H9 (cell line): ENCODE results near the gene RPL5. TPM values are rescaled to one million over a fixed set of nuclear protein-coding genes. Genes with fewer than 3 reads are reported as not detected.

Experiments
- DNase-seq: peaks from one replicate; pipeline ENCODE4 v3.0.0-alpha.2; 2017
- H2AFZ ChIP-seq: one replicate; pipeline ENCODE4 v1.6.1; 2013; ENCODE audit warnings: mild to moderate bottlenecking, low read length, control low read depth, moderate library complexity
- H2AK5ac ChIP-seq: 2 replicates; pipeline ENCODE4 v1.6.1; 2013; ENCODE audit warnings: low read length, control low read depth, mixed read lengths; ENCODE audit not compliant: insufficient read length
- H2BK120ac ChIP-seq: one replicate; pipeline ENCODE4 v1.6.1; 2013; ENCODE audit warnings: low read depth, mild to moderate bottlenecking, low read length, control low read depth, inconsistent platforms; ENCODE audit not compliant: poor library complexity, severe bottlenecking
- H2BK12ac ChIP-seq: 2 replicates; pipeline ENCODE4 v1.6.1; 2013; ENCODE audit warnings: low read length, control low read depth, mixed read lengths, low read depth; ENCODE audit not compliant: insufficient read length
- H2BK15ac ChIP-seq: 2 replicates; pipeline ENCODE4 v1.6.1; 2013; ENCODE audit warnings: low read depth, low read length, control low read depth
- H2BK20ac ChIP-seq: one replicate; pipeline ENCODE4 v1.6.1; 2013; ENCODE audit warnings: low read depth, mild to moderate bottlenecking, low read length, control low read depth, inconsistent platforms; ENCODE audit not compliant: poor library complexity, severe bottlenecking
- H2BK5ac ChIP-seq: 2 replicates; pipeline ENCODE4 v1.6.1; 2013; ENCODE audit warnings: low read length, control low read depth, mixed read lengths; ENCODE audit not compliant: insufficient read length
- H3K14ac ChIP-seq: 2 replicates; pipeline ENCODE4 v1.6.1; 2013; ENCODE audit warnings: low read length, control low read depth; ENCODE audit not compliant: insufficient read depth
- H3K18ac ChIP-seq: 2 replicates; pipeline ENCODE4 v1.6.1; 2013; ENCODE audit warnings: low read depth, mild to moderate bottlenecking, mixed read lengths, low read length, control low read depth; ENCODE audit not compliant: insufficient read length
- H3K23ac ChIP-seq: 2 replicates; pipeline ENCODE4 v1.6.1; 2013; ENCODE audit warnings: low read length, control low read depth, mixed read lengths, low read depth; ENCODE audit not compliant: insufficient read length
- H3K23me2 ChIP-seq: 2 replicates; pipeline ENCODE4 v1.6.1; 2013; ENCODE audit warnings: low read depth, mild to moderate bottlenecking, mixed read lengths, low read length, control low read depth; ENCODE audit not compliant: insufficient read length, poor library complexity, severe bottlenecking
- H3K27ac ChIP-seq: 2 replicates; pipeline ENCODE4 v1.5.1; 2013; ENCODE audit warnings: low read length, control low read depth, mixed read lengths, low read depth; ENCODE audit not compliant: insufficient read length
- H3K27me3 ChIP-seq: 2 replicates; pipeline ENCODE4 v1.6.1; 2013; ENCODE audit warnings: low read length, control low read depth, inconsistent platforms; ENCODE audit not compliant: insufficient read depth
- H3K4ac ChIP-seq: 2 replicates; pipeline ENCODE4 v1.6.1; 2013; ENCODE audit warnings: low read depth, mild to moderate bottlenecking, control low read depth, inconsistent platforms, low read length, moderate library complexity
- H3K4me1 ChIP-seq: 2 replicates; pipeline ENCODE4 v1.6.1; 2013; ENCODE audit warnings: low read length, control low read depth, inconsistent platforms; ENCODE audit not compliant: insufficient read depth
- H3K4me2 ChIP-seq: 2 replicates; pipeline ENCODE4 v1.6.1; 2013; ENCODE audit warnings: low read length, control low read depth, mixed read lengths; ENCODE audit not compliant: insufficient read length, insufficient read depth
- H3K56ac ChIP-seq: 2 replicates; pipeline ENCODE4 v1.6.1; 2013; ENCODE audit warnings: low read depth, mild to moderate bottlenecking, mixed read lengths, low read length, control low read depth; ENCODE audit not compliant: insufficient read length
- H3K79me1 ChIP-seq: 2 replicates; pipeline ENCODE4 v1.6.1; 2013; ENCODE audit warnings: low read depth, mild to moderate bottlenecking, moderate library complexity, low read length, control low read depth, inconsistent platforms; ENCODE audit not compliant: insufficient read depth, poor library complexity, severe bottlenecking
- H3K79me2 ChIP-seq: 2 replicates; pipeline ENCODE4 v1.6.1; 2013; ENCODE audit warnings: low read length, control low read depth, inconsistent platforms; ENCODE audit not compliant: insufficient read depth
- H3K9ac ChIP-seq: 2 replicates; pipeline ENCODE4 v1.6.1; 2013; ENCODE audit warnings: low read length, control low read depth, mixed read lengths; ENCODE audit not compliant: insufficient read length; ENCODE audit errors: extremely low read depth
- H3K9me3 ChIP-seq: one replicate; pipeline ENCODE4 v1.6.1; 2013; ENCODE audit warnings: low read depth, low read length, inconsistent platforms; ENCODE audit not compliant: control insufficient read depth
- H3T11ph ChIP-seq: one replicate; pipeline ENCODE4 v1.6.1; 2013; ENCODE audit warnings: mild to moderate bottlenecking, low read length, control low read depth, inconsistent platforms
- H4K20me1 ChIP-seq: one replicate; pipeline ENCODE4 v1.6.1; 2013; ENCODE audit not compliant: control insufficient read depth, insufficient read length, insufficient read depth
- H4K5ac ChIP-seq: 2 replicates; pipeline ENCODE4 v1.6.1; 2013; ENCODE audit warnings: low read depth, mild to moderate bottlenecking, mixed read lengths, low read length, control low read depth; ENCODE audit not compliant: insufficient read length
- H4K8ac ChIP-seq: replicated peaks from 2 replicates; pipeline ENCODE4 v1.6.1; 2013; ENCODE audit warnings: low read length, control low read depth, mixed read lengths, low read depth; ENCODE audit not compliant: insufficient read length
- H4K91ac ChIP-seq: 2 replicates; pipeline ENCODE4 v1.6.1; 2013; ENCODE audit warnings: low read depth, mild to moderate bottlenecking, moderate library complexity, mixed read lengths, low read length, control low read depth; ENCODE audit not compliant: insufficient read length
- H3K27ac Mint-ChIP-seq, 3 experiments: 2 replicates in 2 of 3; 3 replicates in 1 of 3; pipeline ENCODE4 v1.8.0; 2020 to 2021; ENCODE audit warnings: mixed read lengths in 3 of 3, mild to moderate bottlenecking in 1 of 3, moderate library complexity in 1 of 3
- H3K27me3 Mint-ChIP-seq: 2 replicates; pipeline ENCODE4 v1.8.0; 2021; ENCODE audit warnings: low read depth, mild to moderate bottlenecking, moderate library complexity, mixed read lengths
- H3K36me3 Mint-ChIP-seq, 3 experiments: 2 replicates in 2 of 3; 3 replicates in 1 of 3; pipeline ENCODE4 v1.8.0; 2020 to 2021; ENCODE audit warnings: low read depth in 3 of 3, mixed read lengths in 3 of 3; ENCODE audit not compliant: insufficient read depth in 1 of 3
- H3K4me1 Mint-ChIP-seq, 2 experiments: 2 replicates each; pipeline ENCODE4 v1.8.0; 2020; ENCODE audit warnings: mixed read lengths in 2 of 2
- H3K4me3 Mint-ChIP-seq, 2 experiments: 2 replicates in 1 of 2; 3 replicates in 1 of 2; pipeline ENCODE4 v1.8.0; 2020 to 2021; ENCODE audit warnings: mild to moderate bottlenecking in 2 of 2, mixed read lengths in 2 of 2, moderate library complexity in 1 of 2
- H3K9me3 Mint-ChIP-seq, 2 experiments: 2 replicates in 1 of 2; 3 replicates in 1 of 2; pipeline ENCODE4 v1.8.0; 2020; ENCODE audit warnings: mild to moderate bottlenecking in 2 of 2, mixed read lengths in 2 of 2, moderate library complexity in 1 of 2
- WGBS: extraction: QIAGEN DNeasy Blood & Tissue Kit; methylation state at CpG from one replicate; pipeline ENCODE4 v1.1.7; 2013; ENCODE audit warnings: missing lambda C conversion rate, low lambda C conversion rate, mixed read lengths; ENCODE audit not compliant: insufficient read length; ENCODE audit errors: extremely low coverage; 5-methylcytosine and 5-hydroxymethylcytosine counted together
- long read RNA-seq: library from polyadenylated mRNA; unstranded; transcript quantifications from one replicate; pipeline ENCODE4 v2.0.0, GENCODE V29; 2020
- total RNA-seq: library from RNA; stranded (reverse); gene quantifications from 2 replicates; pipeline ENCODE4 v1.2.1, GENCODE V29; 2021
- TF ChIP-seq, protein P1 (sequence below): fragments of 200-600 bp; sonication (generic); conservative IDR thresholded peaks from 3 replicates; pipeline ENCODE4 v1.8.0; 2021; ENCODE audit warnings: antibody characterized with exemption, mild to moderate bottlenecking

RPL5 gene
- 1,586 and 1,608 TPM in 2 replicates for total RNA-seq
- long read RNA-seq, transcript RPL5-205 (3 exons, 1,210 nt) = minor isoform, 155 of 1,615 reads
- long read RNA-seq, transcript RPL5-210 (7 exons, 896 nt) = minor isoform, 8 of 1,615 reads
- long read RNA-seq, transcript RPL5-208 (8 exons, 1,085 nt) = major isoform, 956 of 1,615 reads
- long read RNA-seq, partial matches to known transcripts = 420 of 1,615 reads
- long read RNA-seq, other reads (novel, unspliced or antisense) = 69 of 1,615 reads

DNA sequence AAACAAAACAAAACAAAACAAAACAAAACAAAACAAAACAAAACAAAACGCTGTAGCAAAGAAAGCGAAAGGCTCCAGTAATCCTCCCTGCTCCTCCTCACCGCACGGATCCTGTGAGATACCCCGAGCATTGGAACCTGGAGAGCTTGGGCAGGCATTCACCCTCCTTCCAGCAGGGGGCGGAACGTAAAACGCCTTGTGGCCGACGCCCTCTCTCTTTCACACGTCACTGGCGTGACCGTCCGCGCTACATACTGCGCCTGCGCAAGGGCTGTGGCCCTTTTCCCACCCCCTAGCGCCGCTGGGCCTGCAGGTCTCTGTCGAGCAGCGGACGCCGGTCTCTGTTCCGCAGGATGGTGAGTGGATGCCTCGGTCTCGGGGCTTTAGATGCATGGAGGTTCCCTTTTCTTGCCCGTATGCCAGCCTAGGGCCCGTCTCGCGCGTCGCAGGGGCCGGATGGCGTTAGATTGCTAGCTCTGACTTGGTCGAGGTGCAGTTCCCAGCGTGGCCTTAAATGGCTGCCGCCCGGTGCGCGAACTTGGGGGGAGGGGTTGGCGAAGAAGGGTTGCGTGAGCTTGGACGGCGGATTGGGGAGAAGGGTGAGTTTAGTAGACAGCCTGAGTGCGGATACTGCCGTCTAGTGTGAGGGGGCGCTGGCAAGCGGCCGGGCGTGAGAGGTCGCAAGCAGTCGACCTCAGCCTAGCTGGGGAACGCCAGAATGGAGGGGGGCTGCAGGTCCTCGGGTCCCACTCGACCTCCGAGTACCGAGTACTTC is at the start of gene RPL5:
Gene RPL5 (plus strand): TSS at position 279 of the 775 bp plus-strand sequence. CDS start 75 bp downstream, at position 354.
- H2BK12ac ChIP-seq = no peak within 1 kb of the TSS
- Mint-ChIP-seq H3K36me3 (peaks cover 49 to 51% (median 51%) of the 10 kb centered on the region in 3 experiments), H3K4me1 (peaks cover 31 to 34% of the 10 kb centered on the region in 2 experiments), H3K27ac (peak within 1 kb of the TSS; percentile 99 to 100 (median 99)), H3K4me3 (peak within 1 kb of the TSS; percentile 99 to 100), H3K9me3 (peaks cover 3 to 4% of the 10 kb centered on the region in 2 experiments; a peak in 3 of 5 replicates), H3K27me3 (no peaks in the 10 kb centered on the region)
- H3K27me3 ChIP-seq = no peaks in the 10 kb centered on the region
- H3K18ac ChIP-seq = peak within 1 kb of the TSS; percentile 88
- peak within 1 kb of the TSS; percentile 12 for H2BK120ac ChIP-seq
- peak within 1 kb of the TSS; percentile 1 for H3K27ac ChIP-seq
- H3K23ac ChIP-seq = peak within 1 kb of the TSS; percentile 92
- H4K8ac ChIP-seq = no peak within 1 kb of the TSS
- peak within 1 kb of the TSS; percentile 5 for H3K56ac ChIP-seq
- TF ChIP-seq, protein P1, sequence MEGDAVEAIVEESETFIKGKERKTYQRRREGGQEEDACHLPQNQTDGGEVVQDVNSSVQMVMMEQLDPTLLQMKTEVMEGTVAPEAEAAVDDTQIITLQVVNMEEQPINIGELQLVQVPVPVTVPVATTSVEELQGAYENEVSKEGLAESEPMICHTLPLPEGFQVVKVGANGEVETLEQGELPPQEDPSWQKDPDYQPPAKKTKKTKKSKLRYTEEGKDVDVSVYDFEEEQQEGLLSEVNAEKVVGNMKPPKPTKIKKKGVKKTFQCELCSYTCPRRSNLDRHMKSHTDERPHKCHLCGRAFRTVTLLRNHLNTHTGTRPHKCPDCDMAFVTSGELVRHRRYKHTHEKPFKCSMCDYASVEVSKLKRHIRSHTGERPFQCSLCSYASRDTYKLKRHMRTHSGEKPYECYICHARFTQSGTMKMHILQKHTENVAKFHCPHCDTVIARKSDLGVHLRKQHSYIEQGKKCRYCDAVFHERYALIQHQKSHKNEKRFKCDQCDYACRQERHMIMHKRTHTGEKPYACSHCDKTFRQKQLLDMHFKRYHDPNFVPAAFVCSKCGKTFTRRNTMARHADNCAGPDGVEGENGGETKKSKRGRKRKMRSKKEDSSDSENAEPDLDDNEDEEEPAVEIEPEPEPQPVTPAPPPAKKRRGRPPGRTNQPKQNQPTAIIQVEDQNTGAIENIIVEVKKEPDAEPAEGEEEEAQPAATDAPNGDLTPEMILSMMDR = peak; percentile 94
- WGBS = no CpG with 5 or more reads among the region's 57 CpGs
- H3K4me1 ChIP-seq = no peaks in the 10 kb centered on the region; the same call in 1 of the 2 replicates
- no peaks in the 10 kb centered on the region for H3K9me3 ChIP-seq
- peak within 1 kb of the TSS; percentile 98 for H3K4me2 ChIP-seq
- H2BK5ac ChIP-seq = peak within 1 kb of the TSS; percentile 49
- peaks cover 5% of the 10 kb centered on the region for H3K23me2 ChIP-seq
- H2AK5ac ChIP-seq = no peak within 1 kb of the TSS
- H3K4ac ChIP-seq = peak within 1 kb of the TSS; percentile 11; the same call in 1 of the 2 replicates
- H3K79me1 ChIP-seq = peaks cover 7% of the 10 kb centered on the region
- peak within 1 kb of the TSS; percentile 100 for H3K9ac ChIP-seq
- peak; percentile 96 for DNase-seq
- H3K79me2 ChIP-seq = peaks cover 33% of the 10 kb centered on the region
- H4K5ac ChIP-seq = peak within 1 kb of the TSS; percentile 86
- no peak within 1 kb of the TSS for H3T11ph ChIP-seq
- H4K91ac ChIP-seq = peak within 1 kb of the TSS; percentile 3
- no peak within 1 kb of the TSS for H2AFZ ChIP-seq
- H3K14ac ChIP-seq = peak within 1 kb of the TSS; percentile 89
- H2BK20ac ChIP-seq = no peak within 1 kb of the TSS
- H4K20me1 ChIP-seq = no peaks in the 10 kb centered on the region
- H2BK15ac ChIP-seq = no peak within 1 kb of the TSS
